ENCODE results near the gene TMED4. TPM values are rescaled to one million over a fixed set of nuclear protein-coding genes. Genes with fewer than 3 reads are reported as not detected.
A peak's percentile ranks its signal among the peaks of the same experiment; 100 is the strongest.

Gene TMED4
- 100 to 1,000 TPM in 1 of 2 donors, 10 to 100 TPM in 1; 67.1 to 114 TPM for total RNA-seq

DNA sequence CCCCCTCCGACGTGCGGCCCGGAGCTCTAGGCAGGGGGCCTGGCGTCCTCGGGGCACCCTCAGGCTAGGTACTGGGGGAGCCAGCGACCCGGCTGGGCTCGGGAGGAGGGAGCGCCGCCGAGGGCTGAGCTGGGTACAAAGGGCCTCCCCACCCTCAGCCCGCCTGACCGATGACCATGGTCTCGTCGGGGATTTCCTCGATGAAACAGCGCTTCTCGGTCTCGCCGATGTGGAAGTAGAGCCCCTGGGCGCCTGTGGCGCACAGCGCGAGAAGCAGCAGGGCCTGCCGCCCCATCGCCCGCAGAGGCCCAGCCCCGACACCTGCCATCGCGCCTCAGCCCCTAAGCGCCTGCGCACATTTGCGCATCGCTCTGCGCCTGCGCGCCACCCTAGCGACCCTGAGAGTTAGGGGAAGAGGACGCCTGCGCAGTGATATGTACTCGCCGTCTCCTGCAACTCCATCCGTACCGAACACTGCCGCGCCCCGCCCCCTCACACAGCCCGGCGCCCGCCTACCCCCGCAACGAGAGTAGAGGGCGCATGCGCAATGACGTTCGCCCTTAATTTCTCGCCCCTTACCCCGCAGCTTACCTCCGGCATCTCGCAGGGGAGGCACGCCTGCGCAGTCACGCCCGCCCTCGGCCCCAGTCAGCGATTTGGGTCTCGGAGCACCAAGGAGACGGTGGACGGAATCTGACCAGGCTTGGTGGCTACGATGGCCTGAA, at the start of gene TMED4:
Gene TMED4, minus strand, starts transcription at position 353 of the 725 bp plus-strand sequence. Its CDS starts 25 bp downstream, at position 328.
- peaks cover 22% of the 10 kb centered on the region in 2 donors for H3K36me3 Mint-ChIP-seq
- H3K9me3 Mint-ChIP-seq = no peaks in the 10 kb centered on the region
- DNase-seq (ENCODE audit: low spot score in 2 of 2) (peak; percentile 100), ATAC-seq (peak; percentile 91 to 95)
- peak within 1 kb of the TSS; percentile 96 to 97 for H3K27ac Mint-ChIP-seq

DNA sequence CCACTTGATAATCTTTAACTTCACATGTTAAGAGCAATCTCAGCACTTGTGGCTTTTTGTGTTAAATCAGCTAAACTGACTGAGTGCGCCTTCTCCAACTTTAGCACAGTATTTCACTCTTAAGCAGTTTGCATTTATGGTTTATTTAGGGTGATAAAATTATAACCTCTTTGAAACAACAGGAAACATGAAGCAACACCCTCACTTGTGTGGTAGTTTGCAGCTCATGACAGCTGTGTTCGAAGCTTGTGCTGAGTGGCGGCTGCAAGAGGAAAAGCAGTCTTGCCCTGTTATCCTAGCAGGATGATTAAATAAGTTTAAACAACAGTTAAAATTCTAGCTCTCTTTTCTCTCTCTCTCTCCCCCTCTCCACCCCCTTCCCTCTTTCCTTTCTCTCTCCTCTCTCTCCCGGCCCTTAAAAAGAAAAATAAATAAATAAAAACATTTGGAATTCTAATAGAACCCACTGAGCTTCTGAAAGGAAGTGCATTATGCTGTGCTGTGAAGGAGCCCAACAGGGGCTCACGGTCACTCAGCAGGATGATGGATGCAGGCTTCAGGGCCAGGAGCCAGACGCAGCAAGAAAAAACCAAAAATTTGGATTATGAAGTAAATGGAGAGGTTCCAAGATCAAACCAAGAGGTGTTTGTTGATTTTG, 49.6 kb upstream of the TMED4 start:
- Mint-ChIP-seq H3K36me3 (peaks cover 7 to 29% of the 10 kb centered on the region in 2 donors), H3K27ac (peak overlapping the region; percentile 90 to 91), H3K9me3 (no peaks in the 10 kb centered on the region)
- no peak for DNase-seq (ENCODE audit: low spot score in 2 of 2)
- ATAC-seq = no peak

DNA sequence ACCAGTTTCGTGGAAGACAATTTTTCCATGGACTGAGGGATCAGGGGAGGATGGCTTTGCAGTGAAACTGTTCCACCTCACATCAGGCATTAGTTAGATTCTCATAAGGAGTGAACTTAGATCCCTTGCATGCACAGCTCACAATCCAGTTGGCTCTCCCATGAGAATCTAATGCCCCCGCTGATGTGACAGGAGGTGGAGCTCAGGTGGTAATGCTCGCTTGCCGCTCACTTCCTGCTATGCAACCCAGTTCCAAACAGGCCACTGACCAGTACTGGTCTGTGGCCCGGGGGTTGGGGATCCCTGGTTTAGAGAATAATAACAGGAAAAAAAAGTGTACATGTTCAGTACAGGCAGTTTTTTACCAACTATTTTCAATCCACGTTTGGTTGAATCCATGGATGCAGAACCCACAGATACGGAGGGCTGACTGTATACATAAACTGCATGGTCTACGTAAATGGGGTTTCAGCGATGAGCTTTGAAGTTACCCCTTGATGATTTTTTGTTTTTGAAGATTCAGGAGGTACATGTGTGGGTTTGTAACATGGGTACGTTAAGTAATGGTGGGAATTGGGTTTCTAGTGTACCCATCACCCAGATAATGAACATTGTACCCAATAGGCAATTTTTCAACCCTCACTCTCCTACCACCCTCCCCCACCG, 48.9 kb upstream of the TMED4 start:
- Mint-ChIP-seq H3K9me3 (no peaks in the 10 kb centered on the region), H3K36me3 (peaks cover 7 to 29% of the 10 kb centered on the region in 2 donors), H3K27ac (peak overlapping the region in 1 of 2 donors; percentile 88)
- ATAC-seq (no peak), DNase-seq (ENCODE audit: low spot score in 2 of 2) (no peak)

DNA sequence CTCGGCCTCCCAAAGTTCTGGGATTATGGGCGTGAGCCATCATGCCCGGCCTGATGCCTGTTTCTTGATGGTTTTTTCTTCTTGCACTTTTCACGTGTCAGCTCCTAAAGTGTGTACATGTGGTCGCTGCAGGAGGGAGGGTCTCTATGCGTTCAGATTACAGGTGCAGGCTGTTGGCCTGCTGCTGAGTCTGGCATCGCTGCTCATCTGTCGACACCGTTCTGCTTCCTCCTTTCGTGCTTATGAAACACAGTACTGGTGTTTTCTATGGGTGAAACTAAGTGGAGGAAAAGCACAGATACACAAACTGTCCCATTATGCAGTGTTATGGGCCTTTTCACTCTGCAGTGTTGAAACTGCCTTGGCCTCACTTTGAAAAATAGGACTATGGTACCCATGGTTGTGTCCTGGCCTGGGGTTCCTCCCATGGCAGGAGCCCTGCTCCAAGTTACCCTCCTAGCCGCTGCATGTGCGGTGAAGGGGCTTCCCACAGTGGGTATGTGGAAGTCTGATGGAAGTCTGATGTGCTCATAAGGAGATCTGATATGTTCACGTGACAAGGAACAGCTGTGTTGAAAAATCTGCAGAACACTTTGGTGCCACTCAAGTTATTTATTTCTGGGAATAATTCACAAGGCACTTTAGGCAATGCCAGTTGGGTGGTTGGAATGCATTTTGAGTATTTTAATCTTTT, 47.9 kb upstream of the TMED4 start:
- Mint-ChIP-seq H3K27ac (peak overlapping the region in 1 of 2 donors; percentile 57), H3K9me3 (no peaks in the 10 kb centered on the region), H3K36me3 (peaks cover 7 to 33% of the 10 kb centered on the region in 2 donors)
- no peak for DNase-seq (ENCODE audit: low spot score in 2 of 2)
- ATAC-seq = no peak

DNA sequence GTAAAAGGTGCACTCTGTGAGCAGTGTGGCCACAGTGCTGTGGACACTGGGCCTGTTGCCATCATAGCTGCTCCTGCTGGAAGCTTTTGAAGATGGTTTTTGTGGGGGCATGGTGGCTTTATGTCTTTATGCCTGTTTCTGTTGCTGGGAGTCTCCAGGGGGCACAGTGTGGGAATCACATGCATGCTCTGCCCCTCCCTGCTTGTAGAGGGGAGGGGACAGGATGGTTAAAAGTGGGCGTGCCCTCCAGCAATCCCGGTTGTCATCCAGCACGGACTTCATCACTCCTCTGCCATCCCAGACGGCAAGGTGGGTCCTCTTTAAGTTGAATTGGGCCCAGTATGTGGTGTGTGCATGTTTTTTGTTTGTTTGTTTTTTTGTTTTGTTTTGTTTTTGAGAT, 44.6 kb upstream of the TMED4 start:
- no peaks in the 10 kb centered on the region for H3K9me3 Mint-ChIP-seq
- no peak for DNase-seq (ENCODE audit: low spot score in 2 of 2)
- ATAC-seq = no peak
- peak overlapping the region in 1 of 2 donors; percentile 35 for H3K27ac Mint-ChIP-seq
- peaks cover 7 to 45% of the 10 kb centered on the region in 2 donors for H3K36me3 Mint-ChIP-seq

DNA sequence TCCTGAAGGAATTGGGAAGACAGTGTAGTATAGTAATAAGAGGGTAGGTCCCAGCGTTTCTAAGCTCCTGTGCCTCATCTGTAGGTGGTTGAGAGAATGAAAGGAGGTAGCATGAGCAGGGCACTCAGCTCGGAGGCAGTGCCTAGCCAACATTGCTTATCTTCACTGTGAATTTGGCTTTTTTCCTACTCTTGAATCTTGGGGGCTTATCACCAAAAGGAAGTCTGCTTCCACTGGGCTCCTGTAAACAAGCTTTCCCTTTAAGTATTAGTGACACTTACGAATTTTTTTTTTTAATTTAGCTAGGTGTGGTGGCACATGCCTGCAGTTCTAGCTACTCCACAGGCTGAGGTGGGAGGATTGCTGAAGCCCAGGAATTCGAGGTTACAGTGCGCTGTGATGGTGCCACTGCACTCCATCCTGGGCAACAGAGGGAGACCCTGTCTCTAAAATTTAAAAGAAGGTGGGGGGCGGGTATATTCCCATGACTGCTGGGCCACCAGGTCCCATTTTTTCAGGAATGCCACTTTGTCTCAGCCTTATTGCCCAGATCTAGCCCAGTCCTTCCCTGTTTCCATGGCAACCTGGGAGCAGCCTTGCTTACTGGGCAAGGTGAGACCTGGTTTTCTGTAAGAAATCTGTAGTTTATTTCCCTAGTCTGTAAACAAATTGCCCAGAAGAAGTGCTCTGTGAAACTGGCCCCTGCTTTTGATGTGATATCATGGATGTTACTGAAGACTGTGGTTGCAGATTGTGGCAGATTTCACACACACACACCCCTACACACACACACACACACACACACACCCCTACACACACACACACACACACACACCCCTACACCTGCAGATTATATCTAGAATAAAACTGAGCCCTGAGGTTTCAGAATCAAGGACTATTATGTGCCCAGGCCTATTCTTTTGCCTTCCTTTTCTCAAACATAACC, 43.8 kb upstream of the TMED4 start:
- DNase-seq (ENCODE audit: low spot score in 2 of 2) = no peak
- H3K36me3 Mint-ChIP-seq = peaks cover 7 to 48% of the 10 kb centered on the region in 2 donors

DNA sequence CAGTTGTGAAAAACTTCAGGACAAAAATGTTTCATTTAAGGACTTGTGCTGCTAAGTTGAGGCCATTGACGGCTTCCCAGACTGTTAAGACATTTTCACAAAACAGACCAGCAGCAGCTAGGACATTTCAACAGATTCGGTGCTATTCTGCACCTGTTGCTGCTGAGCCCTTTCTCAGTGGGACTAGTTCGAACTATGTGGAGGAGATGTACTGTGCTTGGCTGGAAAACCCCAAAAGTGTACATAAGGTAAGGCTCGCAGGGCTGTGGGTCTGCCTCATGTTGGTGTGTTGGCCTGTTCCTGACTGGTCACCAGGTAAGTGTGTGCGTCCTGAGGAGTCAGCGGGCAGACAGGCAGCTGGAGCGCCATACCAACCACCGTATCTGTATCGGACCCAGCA, 42.3 kb upstream of the TMED4 start:
- DNase-seq (ENCODE audit: low spot score in 2 of 2) = no peak
- H3K9me3 Mint-ChIP-seq = peaks cover 0 to 4% of the 10 kb centered on the region in 2 donors
- peaks cover 0 to 38% of the 10 kb centered on the region in 2 donors for H3K36me3 Mint-ChIP-seq
- no peak for ATAC-seq
- peak overlapping the region; percentile 82 to 97 for H3K27ac Mint-ChIP-seq

More for the DNA sequence above, 43.8 kb upstream of the TMED4 start:
- peaks cover 0 to 4% of the 10 kb centered on the region in 2 donors for H3K9me3 Mint-ChIP-seq
- H3K27ac Mint-ChIP-seq = peak overlapping the region; percentile 35 to 65
- ATAC-seq = no peak

DNA sequence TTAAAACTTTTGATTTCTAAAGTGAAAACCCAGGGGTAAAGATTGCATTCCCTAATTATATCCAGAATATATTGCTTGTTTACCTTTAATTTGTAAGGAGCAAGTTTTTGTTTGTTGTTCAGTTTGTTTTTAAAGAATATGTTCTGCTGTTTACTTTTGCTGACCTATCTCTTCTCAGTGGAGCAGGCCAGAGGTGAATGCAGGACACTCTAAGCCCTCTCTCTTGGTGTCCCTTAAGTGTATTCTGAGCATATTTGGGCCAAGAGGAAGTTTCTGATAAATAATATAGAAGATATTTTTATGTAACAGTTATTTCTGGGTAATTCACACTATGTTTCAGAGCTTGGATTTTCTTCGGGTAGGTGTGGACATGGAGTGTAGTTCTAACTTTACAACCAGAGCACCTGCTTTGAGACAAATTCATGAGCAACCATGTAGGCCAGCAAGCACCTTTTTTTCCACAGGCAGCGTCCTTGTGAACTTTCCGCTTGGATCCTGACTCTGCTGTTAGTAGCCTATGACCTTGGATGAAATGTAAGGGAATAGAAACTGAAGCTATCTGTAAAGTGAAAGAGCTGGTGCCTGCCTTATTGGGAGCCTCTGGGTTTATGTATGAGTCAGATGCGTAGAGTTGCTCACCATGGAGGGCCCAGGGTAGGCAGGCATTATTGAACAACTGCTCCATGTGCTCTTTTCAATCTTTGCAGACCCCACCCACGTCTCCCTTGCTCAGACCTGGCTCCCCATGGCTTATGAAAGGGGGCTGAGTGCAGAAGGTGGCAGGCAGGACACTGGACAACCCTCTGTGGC, 40.5 kb upstream of the TMED4 start:
- Mint-ChIP-seq H3K27ac (peak overlapping the region; percentile 82 to 97), H3K9me3 (peaks cover 0 to 4% of the 10 kb centered on the region in 2 donors), H3K36me3 (peaks cover 0 to 39% of the 10 kb centered on the region in 2 donors)
- ATAC-seq (peak; percentile 91 to 92), DNase-seq (ENCODE audit: low spot score in 2 of 2) (peak in 1 of 2 donors; percentile 51)

DNA sequence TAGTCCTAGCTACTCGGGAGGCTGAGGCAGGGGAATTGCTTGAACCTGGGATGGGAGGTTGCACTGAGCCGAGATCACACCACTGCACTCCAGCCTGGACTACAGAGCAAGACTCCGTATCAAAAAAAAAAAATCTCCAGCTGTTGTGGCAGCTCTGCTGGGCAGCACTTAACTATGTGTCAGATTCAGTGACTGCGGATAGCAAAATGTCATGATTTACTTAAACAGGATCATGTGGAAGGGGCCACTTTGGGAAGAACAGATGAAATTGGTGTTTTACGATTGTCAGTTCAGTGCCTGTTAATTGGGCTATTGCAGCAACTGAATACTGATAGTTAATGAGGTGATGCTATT, 39.7 kb upstream of the TMED4 start:
- no peak for ATAC-seq
- peaks cover 0 to 39% of the 10 kb centered on the region in 2 donors for H3K36me3 Mint-ChIP-seq
- no peak for DNase-seq (ENCODE audit: low spot score in 2 of 2)
- peaks cover 0 to 4% of the 10 kb centered on the region in 2 donors for H3K9me3 Mint-ChIP-seq
- H3K27ac Mint-ChIP-seq = peak overlapping the region; percentile 82 to 97

- Mint-ChIP-seq H3K9me3 (peaks cover 0 to 4% of the 10 kb centered on the region in 2 donors), H3K36me3 (peaks cover 0 to 39% of the 10 kb centered on the region in 2 donors), H3K27ac (peak overlapping the region; percentile 75 to 82)
- no peak for DNase-seq (ENCODE audit: low spot score in 2 of 2)
- no peak for ATAC-seq
Measured at GRCh38 chr7:44621034-44621749, 39.2 kb upstream of the TMED4 start.

- ATAC-seq (no peak), DNase-seq (ENCODE audit: low spot score in 2 of 2) (no peak)
- peaks cover 0 to 33% of the 10 kb centered on the region in 2 donors for H3K36me3 Mint-ChIP-seq
- peaks cover 0 to 4% of the 10 kb centered on the region in 2 donors for H3K9me3 Mint-ChIP-seq
- H3K27ac Mint-ChIP-seq = peak overlapping the region; percentile 89 to 99
Measured at GRCh38 chr7:44618753-44619152, 36.7 kb upstream of the TMED4 start.

DNA sequence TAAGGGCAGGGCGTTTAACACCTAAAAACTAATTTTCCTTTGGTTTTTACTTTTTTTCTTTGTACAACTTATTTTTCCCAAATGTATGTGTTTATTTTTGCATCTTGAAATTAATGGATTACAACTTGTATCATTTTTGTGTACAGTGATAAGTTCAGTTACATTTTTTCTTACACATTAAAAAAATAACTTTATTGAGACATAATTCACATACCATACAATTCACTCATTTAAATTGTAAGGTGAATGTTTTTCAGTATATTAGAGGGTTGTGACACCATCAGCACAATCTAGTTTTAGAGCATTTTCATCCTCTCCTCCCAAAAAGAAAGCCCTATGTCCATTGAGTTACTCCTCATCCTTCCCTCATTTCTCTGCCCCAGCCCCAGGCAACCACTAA, 36.0 kb upstream of the TMED4 start:
- DNase-seq (ENCODE audit: low spot score in 2 of 2) = no peak
- Mint-ChIP-seq H3K27ac (peak overlapping the region; percentile 89 to 99), H3K9me3 (peaks cover 0 to 4% of the 10 kb centered on the region in 2 donors), H3K36me3 (peaks cover 0 to 31% of the 10 kb centered on the region in 2 donors)
- ATAC-seq = no peak

- DNase-seq (ENCODE audit: low spot score in 2 of 2) = no peak
- Mint-ChIP-seq H3K27ac (peak overlapping the region; percentile 89 to 99), H3K36me3 (peaks cover 0 to 28% of the 10 kb centered on the region in 2 donors), H3K9me3 (peaks cover 0 to 4% of the 10 kb centered on the region in 2 donors)
- peak; percentile 86 to 92 for ATAC-seq
Measured at GRCh38 chr7:44617225-44617890, 35.3 kb upstream of the TMED4 start.

GRCh38 chr7:44616545-44616944, 34.5 kb upstream of the TMED4 start:
- peaks cover 0 to 23% of the 10 kb centered on the region in 2 donors for H3K36me3 Mint-ChIP-seq
- no peak for ATAC-seq

More at GRCh38 chr7:44616545-44616944, 34.5 kb upstream of the TMED4 start:
- no peak for DNase-seq (ENCODE audit: low spot score in 2 of 2)
- Mint-ChIP-seq H3K27ac (peak overlapping the region in 1 of 2 donors; percentile 89), H3K9me3 (peaks cover 0 to 4% of the 10 kb centered on the region in 2 donors)
